HL-60 (cell line): ENCODE results near the gene FUT4.

Source experiments
- DNase-seq, 2 experiments: peaks; one replicate each; pipeline ENCODE4 v3.0.0-alpha.2; 2010 to 2020; ENCODE audit warnings: low read depth in 1 of 2, low spot score in 1 of 2
- H3K27ac ChIP-seq: fragments of 250-450 bp; sonication (Bioruptor Pico); replicated peaks from 2 replicates; pipeline ENCODE4 v1.5.1; 2020; ENCODE audit warnings: mild to moderate bottlenecking, moderate library complexity
- H3K27me3 ChIP-seq: fragments of 250-450 bp; sonication (Bioruptor Pico); 2 replicates; pipeline ENCODE4 v1.5.1; 2021; ENCODE audit warnings: mild to moderate bottlenecking, moderate library complexity; ENCODE audit not compliant: insufficient read depth, poor library complexity, severe bottlenecking
- H3K4me3 ChIP-seq: replicated peaks from 2 replicates; pipeline ENCODE4 v1.5.1; 2011; ENCODE audit warnings: mild to moderate bottlenecking, control low read depth, low read length; ENCODE audit not compliant: insufficient read depth
- CTCF ChIP-seq: IDR thresholded peaks from one replicate; pipeline ENCODE4 v1.5.1; 2011; ENCODE audit warnings: low read length, control low read depth, inconsistent platforms; ENCODE audit not compliant: insufficient read depth
- GABPA ChIP-seq: IDR thresholded peaks from 2 replicates; pipeline ENCODE4 v1.6.1; 2012; ENCODE audit warnings: low read depth
- POLR2AphosphoS5 ChIP-seq: IDR thresholded peaks from 2 replicates; pipeline ENCODE4 v1.6.1; 2012; ENCODE audit warnings: low read depth
- REST ChIP-seq: IDR thresholded peaks from 2 replicates; pipeline ENCODE4 v1.6.1; 2012; ENCODE audit warnings: low read depth; ENCODE audit not compliant: insufficient replicate concordance
- SPI1 ChIP-seq: IDR thresholded peaks from 2 replicates; pipeline ENCODE4 v1.6.1; 2012; ENCODE audit warnings: low read depth, mild to moderate bottlenecking, borderline replicate concordance

The FUT4 gene

GRCh38 chr11:94576306-94576705, 32.6 kb downstream of the FUT4 start:
- Histone ChIP-seq H3K27me3 (no peaks in the 10 kb centered on the region), H3K27ac (peak overlapping the region; percentile 93), H3K4me3 (peak overlapping the region; percentile 35)
- DNase-seq: peak in 1 of 2 experiments; percentile 32
- no peak for TF ChIP-seq POLR2AphosphoS5
- TF ChIP-seq SPI1: peak; percentile 68; the same call in 1 of the 2 replicates
- no peak for TF ChIP-seq REST
- TF ChIP-seq GABPA: no peak

GRCh38 chr11:94577841-94578240, 34.1 kb downstream of the FUT4 start:
- TF ChIP-seq POLR2AphosphoS5 (no peak), GABPA (no peak), CTCF (no peak), REST (no peak), SPI1 (no peak)
- Histone ChIP-seq H3K4me3 (no peak overlapping the region), H3K27ac (peak overlapping the region; percentile 93), H3K27me3 (no peaks in the 10 kb centered on the region)
- no peak for DNase-seq

- peak overlapping the region; percentile 90 for H3K27ac ChIP-seq
- TF ChIP-seq POLR2AphosphoS5 (no peak), SPI1 (no peak), REST (no peak), GABPA (no peak), CTCF (no peak)
- H3K27me3 ChIP-seq: no peaks in the 10 kb centered on the region
- DNase-seq: no peak
- H3K4me3 ChIP-seq: no peak overlapping the region
These were observed 38.2 kb downstream of the FUT4 start for GRCh38 chr11:94581926-94582325.
